NK-92 treated with Interleukin-12 subunit alpha and Interleukin-12 subunit beta, amount 100 ng/mL, for 24 hours (cell line): ENCODE measurements around the gene TPCN1.
"Not testable (repeated sequence)": the region's sequence is repeated elsewhere in the genome, so short reads cannot be mapped to it uniquely, and the experiment has no call there.

Experiments used
- DNase-seq: peaks from one replicate; lab custom pipeline; 2025; lab: John Stamatoyannopoulos, UW

TPCN1 gene

DNA sequence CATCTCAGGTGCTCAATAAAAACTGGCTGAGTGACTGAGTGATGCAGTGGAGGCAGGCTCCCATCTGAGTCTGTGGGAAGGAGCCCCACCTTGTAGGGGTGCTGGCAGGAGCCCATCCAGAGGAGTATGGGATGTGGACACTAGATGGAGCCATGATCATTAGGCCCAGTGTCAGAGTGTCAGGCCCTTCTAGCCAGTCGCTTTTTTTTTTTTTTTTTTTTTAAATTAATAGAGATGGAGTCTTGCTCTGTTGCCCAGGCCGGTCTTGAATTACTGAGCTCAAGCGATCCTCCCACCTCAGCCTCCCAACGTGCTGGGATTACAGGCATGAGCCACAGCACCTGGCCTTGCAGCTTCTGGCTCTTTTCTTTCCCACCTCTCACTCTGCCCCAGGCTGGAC is 24.3 kb upstream of the TPCN1 start:
- DNase-seq = peak; percentile 14

DNA sequence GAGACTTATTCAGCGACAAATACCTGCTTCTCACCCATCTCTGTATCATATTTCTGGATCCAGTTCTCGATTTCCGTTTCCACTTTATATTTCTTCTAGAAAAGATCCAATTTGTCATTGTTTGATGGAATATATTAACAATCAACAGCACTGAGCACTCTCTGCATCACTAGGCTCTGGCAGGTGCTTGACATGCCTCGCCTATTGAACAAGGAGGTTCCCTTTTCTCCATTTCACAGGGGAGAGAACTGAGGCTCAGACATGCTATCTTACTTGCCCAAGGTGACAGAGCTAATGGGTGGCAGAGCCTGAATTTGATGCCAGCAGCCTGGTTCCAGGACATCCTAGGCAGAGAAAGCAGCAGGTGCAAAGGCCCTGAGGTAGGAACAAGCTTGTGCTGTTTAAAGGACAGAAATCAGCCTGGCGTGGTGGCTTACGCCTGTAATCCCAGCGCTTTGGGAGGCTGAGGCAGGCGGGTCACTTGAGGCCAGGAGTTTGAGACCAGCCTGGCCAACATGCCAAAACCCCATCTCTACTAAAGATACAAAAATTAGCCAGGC is 23.7 kb upstream of the TPCN1 start:
- no peak for DNase-seq

DNA sequence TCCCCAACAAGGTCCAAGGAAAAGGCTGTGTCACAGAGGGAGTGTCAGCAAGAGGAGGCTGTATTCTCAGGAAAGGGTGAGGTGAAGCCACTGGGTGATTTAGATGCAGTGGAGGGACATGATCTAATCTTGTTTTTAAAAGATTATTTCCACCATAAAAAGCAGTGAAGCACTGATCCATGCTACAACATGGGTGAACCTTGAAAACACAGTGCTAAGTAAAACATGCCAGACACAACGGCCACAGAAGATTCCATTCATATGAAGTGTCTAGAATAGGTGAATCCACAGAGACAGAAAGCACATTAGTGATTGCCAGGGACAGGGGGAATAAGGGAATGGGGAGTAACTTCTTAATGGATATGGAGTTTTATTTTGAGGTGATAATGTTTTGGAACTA is 23.0 kb upstream of the TPCN1 start:
- DNase-seq = no peak

DNA sequence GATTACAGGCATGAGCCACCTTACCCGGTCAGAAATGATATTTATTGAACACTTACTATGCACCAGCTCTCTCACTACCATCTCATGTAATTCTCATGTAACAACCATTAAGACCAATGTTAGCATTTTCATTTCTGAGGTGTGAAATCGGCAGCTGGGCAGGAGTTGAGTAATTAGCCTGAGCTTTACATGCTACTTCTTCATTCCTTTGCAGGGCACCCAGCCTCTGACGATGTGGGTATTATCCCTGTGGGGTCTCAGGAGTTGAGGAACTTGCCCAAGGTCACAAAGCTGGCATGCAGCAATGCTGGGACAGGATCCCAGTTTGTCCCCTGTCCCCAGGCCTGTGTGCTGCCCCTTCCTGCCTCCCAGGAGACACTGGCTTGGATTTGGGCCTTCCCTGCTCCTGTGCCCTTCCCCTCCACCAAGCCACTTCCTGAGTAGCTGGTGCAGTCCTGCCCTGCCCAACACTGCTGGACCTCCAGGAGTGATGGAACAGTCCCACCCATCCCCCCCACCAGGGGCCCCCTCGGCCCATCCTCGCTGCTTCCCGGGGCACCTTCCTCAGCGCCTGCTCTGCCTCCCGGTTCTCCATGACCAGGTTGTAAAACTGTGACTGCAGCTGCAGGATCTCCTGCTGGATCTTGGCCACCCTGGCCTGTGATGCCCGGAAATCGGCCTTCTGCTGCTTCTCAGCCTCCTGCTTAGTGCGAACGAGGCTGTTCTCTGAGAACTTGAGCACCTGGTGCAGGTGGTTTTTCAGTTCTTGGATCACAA is 21.1 kb upstream of the TPCN1 start:
- DNase-seq = no peak

DNA sequence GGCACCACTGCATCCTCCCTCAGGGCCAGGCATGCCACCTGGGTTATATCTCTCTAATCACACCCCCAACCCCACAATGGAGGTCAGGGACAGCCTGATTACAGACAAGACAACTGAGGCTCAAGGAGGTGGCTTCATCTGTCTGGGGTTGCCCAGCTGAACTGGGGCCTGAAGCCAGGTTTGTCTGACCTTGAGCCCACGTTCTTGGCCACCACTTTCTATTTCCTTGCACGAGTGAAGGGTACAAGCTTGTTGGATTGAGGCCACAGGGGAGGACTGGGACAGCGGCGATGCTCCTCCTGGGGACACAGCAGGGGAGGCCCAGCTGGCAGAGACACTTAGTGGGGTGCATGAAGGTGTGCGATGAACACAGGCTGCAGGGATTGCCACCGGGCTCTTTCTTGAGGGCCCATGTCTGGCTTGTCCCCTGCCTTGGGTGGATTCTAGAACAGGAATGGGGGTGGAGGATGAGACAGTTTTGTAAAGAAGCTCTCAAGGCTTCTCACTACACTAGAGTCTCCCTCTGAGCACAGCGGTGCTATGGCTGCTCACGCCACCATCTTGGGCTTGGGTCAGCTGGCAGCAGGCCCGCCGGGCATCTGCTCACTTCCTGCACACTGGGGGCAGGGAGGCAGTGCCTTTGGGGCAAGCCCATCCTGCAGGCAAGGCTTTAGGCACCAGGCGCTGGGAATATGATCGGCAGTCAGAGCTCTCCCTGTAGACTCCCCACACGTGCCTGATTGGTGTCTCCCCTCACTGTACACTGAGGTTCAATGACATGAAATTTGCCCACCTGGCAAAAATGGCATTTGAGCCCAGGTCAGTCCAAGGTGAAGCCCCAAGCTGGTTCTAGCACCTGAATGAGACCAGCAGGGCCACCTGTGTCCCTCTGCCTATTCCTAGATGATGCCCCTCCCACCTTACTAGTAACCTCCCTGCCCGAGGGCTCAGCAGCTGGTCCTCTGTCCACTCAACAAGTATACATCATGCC is 19.8 kb upstream of the TPCN1 start:
- DNase-seq = no peak

DNA sequence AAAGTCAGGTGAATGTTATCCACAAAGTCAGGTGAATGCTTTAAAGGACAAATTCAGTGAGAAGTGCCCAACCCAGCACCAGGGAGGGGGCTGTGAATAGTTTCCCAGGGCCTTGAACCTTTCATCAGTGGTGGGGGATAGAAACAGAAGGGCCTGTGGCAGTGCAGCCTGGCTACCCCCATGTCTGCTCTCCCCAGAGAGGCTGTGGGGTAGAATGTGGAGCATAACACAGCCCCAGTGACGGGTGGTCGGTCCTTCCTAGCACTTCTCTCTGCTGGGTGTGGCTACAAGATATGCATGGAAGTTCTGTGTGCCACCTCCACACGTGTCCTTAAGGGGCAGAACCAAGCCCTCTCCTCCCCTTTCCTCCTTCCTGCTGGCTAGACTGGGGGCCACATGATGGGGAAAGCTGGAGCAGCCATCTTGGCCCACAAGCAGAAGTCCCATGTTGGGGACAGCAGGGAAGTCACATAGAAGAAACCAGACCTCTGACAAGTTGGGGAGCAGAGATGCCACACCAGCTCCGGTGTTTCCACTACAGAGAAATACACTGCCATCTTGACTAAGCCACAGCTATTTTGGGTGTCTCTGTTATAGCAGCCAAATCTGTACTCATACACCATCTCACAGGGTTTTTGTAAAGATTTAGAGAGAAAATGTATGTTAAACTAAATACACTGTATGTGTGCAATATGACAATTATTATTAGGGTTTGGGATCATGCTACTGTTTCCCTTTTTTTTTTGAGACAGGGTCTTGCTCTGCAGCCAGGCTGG is 18.8 kb upstream of the TPCN1 start:
- DNase-seq = no peak

DNA sequence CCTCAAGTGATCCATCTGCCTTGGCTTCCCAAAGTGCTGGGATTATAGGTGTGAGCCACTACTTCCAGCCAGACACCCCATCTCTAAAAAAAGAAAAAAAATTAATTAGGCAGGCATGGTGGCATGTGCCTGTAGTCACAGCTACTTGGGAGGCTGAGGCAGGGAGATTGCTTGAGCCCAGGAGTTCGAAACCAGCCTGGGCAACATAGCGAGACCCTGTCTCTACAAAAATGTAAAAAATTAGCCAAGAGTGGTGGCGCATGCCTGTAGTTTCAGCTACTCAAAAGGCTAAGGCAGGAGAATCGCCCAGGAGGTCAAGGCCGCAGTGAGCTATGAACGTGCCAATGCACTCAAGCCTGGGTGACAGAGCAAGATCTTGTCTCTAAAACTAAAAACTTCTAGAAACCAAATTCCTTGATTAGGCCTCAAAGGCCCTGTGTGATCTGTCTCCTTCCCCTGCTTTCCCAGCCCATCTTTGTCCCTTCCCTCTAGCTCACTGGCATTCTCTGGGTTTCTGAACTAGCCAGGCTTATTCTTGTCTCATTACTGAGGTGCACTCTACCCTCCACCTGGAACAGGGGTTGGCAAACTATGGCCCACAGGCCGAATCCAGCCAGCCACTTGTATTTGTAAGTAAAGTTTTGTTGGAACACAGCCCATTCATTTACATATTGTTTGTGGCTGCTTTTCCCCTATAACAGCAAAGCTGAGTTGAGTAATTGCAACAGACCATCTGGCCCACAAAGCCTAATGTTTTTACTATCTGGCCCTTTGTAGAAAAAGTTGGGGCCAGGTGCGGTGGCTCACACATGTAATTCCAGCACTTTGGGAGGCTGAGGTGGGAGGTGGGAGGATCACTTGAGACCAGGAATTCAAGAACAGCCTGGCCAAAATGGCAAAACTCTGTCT is 17.2 kb upstream of the TPCN1 start:
- no peak for DNase-seq

DNA sequence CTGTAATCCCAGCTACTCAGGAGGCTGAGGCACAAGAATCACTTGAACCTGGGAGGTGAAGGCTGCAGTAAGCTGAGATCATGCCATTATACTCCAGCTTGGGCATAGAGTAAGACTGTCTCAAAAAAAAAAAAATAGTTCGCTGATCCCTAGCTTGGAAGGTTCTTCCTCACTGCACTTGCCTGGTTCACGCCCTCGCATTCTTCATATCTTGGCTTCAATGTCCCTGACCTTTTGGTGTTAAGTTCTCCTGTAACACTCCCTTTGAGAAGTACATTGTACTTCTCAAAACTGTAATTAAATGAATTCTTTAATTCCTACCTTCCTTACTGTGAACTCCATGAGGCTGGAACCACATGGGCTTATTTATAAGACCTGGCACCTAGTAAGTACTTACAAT is 16.5 kb upstream of the TPCN1 start:
- no peak for DNase-seq

DNA sequence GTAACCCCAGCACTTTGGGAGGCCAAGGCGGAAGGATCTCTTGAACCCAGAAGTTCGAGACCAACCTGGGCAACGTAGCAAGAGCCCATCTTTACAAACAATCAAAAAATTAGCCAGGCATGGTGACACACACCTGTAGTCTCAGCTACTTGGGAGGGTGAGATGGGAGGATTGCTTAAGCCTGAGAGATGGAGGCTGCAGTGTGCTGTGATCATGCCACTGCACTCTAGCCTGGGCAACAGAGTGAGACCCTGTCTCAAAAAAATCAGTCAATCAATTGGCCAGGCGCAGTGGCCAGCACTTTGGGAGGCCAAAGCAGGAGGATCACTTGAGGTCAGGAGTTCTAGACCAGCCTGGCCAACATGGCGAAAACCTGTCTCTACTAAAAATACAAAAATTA is 14.5 kb upstream of the TPCN1 start:
- not testable (repeated sequence) for DNase-seq

DNA sequence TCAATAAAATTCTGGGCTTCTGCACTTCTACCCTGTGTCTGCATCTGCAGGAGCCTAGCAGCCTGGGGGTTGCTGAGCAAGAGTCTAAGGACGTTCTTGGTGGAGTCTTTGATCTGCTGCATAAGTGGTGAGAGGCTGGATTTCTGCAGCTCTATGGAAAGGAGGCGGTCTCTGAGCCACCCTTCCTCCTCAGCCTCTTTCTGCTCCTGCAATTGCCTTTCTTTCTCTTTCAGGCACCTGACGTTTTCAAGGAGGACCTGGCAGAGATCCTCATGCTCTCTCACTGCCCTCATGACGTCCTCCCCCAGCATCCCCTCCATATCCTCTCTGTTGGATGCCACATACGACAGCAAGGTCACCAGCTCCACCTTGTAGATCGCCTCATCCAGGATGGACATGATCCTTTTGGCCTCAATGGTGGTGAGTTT is 13.6 kb upstream of the TPCN1 start:
- no peak for DNase-seq

DNA sequence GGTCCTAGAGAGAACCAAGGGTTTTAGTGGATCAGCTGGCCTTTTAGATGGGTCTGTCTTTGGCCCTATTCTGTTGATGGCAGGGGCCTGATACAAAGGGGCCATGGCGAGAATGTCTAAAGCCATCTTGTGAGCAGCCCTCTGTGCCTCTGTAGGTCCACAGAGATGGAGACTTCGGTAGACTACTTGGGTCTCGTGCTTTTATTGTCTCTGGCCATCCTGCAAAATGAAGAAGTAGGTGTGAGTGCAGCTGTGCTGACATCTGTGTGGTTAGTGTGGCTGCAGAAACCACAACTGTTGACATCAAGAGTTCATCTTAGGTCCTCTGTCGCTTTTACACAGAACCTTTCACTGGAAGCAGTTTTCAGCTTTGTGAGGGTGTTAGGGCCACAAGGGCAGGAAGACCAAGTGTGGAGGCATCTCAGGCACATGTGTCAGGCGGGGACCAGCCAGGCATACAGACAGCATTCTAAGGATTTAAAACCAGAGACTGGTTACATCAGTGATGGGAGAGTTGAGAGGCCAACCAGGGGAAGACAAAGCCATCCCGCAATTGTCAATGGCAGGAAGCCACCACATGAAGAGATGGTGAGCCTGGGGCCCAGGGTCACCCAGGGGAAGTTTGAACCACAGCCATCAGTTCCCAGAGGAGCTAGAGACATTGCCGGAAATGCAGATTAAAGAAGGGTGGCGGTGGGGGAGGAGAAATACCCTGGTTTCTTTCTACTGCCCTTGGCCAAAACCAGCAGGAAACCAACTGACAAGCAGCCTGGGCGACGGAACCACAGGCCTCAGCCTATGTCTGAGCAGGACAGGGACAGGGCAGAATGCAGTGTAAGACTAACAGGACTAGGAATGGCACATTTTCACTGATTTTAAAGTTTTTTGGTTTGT is 13.0 kb upstream of the TPCN1 start:
- DNase-seq = peak; percentile 75

DNA sequence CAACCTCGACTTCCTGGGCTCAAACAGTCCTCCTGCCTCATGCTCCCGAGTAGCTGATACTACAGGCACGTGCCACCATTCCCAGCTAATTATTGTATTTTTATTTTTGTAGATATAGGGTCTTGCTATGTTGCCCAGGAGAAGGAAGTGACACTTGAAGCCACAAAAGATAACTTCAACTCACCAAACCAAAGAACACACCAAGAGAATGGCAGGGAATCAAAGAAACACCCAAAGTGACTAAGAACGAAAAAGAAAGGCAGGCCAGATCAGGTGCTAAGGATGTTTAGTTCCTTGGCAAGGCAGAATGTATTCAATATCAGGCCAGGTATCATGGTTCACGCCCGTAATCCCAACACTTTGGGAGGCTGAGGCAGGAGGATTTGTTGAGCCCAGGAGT is 10.1 kb upstream of the TPCN1 start:
- no peak for DNase-seq

DNA sequence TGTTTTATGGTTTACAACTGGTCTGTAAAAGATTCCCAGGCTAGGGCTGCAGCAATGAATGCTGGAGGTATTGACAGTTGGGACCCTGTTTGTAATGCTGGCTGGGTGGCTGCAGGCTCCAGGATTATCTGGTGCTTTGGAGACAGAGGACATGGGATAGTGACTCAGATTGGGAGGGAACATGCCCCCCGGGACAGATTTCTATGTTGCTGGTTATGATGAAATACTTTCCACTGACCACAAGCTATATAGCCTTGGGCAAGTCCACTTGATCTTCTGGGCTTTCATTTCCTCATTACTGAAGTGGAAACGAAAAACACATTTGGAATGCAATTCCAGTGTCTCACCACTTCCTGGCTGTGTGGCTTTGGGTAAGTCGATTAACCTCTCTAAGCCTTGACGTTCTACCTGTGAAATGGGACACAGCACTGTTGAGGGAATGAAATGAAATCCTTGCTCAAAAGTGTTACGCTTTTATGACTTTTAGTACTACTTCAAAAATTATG is 6.3 kb upstream of the TPCN1 start:
- peak; percentile 15 for DNase-seq

DNA sequence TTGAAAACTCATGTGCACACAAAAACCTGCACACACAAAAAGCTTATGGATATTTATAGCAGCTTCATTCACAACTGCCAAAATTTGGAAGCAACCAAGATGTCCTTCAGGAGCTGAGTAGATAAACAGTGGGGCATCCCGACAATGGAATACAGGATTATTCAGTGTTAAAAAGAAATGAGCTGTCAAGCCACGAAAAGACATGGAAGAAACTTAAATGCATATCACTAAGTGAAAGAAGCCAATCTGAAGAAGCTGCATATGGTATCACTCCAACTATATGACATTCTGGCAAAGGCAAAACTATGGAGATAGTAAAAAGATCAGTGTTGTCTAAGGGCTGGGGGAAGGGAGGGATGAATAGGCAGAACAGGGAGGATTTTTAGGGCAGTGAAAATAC is 5.2 kb upstream of the TPCN1 start:
- no peak for DNase-seq

DNA sequence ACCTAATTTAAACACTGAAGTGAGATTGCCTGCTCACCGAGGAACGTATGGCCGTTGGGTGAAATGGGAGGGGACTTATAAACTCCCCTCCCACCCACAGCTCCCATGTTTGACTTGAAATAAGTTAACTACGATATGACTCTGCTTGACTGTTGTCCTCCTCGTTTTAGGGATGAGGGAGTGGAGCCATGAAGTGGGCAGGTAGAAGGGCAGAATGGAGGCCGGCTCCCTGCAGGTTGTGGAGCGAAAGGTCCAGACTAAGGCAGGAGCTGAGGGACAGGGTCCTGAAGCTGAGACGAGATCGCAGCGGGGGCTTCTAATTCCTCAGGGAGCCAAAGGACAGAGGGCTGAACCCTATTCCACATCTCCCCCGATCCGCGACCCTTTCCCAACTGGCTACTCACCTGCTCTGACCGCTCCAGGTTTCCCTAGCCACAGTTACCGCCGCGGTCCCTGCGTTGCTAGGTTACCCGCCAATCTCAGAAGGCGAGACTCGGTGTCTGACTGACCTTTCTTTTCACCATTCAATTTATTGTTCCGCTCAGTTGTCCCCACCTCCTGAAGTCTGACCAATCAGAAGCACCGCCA is 577 bp upstream of the TPCN1 start:
- DNase-seq = no peak

DNA sequence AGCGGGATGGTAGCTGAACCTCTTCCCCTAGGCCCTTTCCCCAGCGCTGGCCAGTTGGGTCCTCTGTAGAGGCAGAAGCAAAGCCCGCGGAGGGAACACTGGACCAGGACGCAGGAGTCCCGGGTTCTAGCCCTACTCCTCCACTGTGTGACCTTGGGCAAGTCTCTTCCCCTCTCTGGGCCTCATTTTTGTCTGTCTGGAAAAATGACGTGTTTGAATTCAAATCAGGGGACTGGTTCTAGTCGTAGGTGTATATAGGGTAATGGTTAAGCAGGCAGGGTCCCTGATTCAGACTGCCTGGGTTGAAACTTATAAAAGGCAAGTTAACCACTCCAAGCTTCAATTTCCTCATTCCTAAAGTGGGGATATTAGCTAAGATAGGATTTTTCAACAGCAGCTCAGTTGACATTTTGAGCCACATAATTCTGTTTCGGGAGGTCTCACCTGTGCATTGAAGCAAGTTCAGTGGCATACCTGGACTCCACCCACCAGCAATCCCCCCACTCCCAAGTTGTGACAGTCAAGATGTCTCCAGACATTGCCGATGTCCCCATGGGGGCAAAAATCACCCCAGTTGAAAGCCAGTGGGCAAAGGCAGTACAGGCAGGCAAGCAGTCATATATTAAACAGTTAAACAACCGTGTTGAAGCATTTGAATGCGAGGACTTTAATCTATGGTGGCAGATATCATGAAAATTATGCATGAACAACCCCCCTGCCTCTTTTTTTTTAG is 899 bp downstream of the TPCN1 start:
- no peak for DNase-seq

DNA sequence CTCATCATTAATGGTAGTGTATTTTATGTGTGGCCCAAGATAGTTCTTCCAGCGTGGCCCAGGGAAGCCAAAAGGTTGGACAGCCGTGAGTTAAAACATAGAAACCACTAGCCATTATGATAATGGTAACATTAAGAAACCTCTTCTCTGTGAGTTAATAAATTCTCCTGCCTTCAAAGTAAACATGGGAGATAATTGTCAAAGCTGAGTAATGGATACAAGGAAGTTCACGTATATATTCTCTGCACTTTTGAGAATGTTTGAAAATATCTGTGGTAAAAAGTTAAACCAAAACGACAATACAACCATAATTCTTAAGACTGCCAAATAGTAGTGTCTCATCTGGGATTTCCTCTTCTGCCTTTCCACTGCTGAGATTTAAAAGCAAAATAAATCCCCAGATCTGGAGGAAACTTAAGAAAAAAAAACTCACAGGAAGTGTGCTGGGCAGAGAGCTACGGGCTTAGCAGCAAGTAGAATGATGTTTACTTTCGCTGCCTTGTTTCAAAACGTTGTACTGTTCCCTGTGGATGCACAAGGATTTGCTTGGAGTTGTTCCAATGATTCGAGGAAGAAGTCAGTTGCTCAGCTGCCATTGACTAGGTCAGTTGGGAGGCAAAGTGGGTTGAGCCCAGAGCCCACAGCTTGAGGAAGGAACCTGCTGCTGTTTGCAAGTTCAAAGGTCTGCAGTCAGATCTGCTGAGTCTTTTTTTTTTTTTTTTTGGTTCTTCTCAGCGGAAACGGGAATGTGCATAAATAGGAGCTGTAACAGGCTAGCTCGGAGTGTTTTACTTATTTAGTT is 1.7 kb downstream of the TPCN1 start:
- no peak for DNase-seq

DNA sequence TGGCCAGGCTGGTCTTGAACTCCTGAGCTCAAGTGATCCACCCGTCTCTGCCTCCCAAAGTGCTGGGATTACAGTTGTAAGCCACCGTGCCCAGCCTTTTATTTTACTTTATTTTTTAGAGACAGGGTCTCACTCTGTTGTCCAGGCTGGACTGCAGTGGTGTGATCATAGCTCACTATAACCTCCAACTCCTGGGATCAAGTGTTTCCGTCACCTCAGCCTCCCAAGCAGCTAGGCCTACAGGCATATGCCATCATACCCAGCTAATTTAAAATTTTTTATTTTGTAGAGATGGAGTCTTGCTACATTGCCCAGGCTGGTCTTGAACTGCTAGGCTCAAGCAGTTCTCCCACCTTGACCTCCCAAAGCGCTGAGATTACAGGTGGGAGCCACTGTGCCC is 3.7 kb downstream of the TPCN1 start:
- DNase-seq = no peak
